LHCN-M2 (cell line): ENCODE results near the gene MAGED2. TPM values are rescaled to one million over a fixed set of nuclear protein-coding genes. Genes with fewer than 3 reads are reported as not detected.
"Not testable (repeated sequence)": the region's sequence is repeated elsewhere in the genome, so short reads cannot be mapped to it uniquely, and the experiment has no call there.

Experiments used
- DNase-seq: peaks from one replicate; pipeline ENCODE4 v3.0.0-alpha.2; 2012; ENCODE audit warnings: low read depth
- total RNA-seq: library from RNA; depleted of rRNA; stranded (reverse); fragments of >200 nt; gene quantifications from 2 replicates; pipeline ENCODE4 v1.2.3, GENCODE V29; 2014; rRNA removed

Gene MAGED2
- total RNA-seq, 1 experiment from 2014 or later, result 171 TPM

DNA sequence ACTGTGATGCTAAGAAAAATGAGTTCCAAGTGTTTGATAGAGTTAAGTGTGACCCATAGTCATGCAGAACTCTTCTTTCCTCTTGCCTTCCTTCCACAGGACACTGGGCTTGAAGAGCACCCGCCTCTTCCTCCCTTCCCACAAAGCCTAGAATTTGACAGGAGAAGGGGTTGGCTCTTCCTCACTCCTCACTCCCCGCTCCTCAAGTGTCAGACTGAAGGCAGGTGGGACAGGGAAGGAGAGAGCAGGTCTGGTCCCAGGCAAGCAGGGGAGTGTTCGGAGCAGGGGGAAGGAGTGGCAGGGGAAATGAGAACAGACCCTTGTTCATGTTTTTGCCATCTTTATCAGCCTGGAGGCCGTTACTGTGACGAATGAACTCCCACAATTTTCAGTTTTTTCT lies 10.7 kb downstream of the MAGED2 start:
- no peak for DNase-seq

DNA sequence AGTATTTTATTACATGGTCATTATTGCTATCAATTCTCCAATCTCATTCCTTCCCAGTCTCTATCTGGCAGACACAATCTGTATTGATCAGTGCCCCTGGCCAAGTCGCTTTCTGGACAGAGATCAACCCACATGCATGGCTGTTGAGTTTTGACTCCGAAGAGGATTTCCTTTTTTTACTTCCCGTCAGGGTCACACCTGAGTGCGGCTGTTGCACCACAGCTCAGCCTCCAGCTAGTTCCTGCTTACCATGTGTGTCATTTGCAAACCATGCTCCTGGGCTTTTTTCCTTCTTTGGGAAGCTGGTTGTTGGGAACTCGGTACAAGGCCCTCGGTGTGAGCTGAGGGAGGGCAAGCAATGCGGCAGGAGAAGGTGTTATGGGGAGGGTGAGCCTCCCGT lies 11.7 kb downstream of the MAGED2 start:
- DNase-seq, result no peak

DNA sequence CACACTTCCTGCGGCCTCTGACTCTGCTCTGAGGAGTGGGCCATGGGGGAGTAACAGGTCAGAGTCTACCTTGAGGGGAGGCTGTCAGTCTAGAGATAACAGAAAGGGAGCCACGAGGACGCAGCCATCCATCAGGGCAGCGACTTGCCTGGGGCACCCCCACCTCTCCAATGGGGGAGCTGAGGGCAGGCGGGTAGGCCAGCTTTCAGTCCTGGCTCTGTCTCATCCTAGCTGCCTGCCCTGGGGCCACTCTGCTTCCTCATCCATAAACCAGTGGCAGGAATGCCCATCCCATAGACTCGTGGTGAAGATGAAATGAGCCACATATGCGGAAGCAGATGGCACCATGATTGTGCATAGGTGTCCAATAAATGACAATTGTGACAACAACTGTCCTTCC lies 13.2 kb downstream of the MAGED2 start:
- DNase-seq, result no peak

DNA sequence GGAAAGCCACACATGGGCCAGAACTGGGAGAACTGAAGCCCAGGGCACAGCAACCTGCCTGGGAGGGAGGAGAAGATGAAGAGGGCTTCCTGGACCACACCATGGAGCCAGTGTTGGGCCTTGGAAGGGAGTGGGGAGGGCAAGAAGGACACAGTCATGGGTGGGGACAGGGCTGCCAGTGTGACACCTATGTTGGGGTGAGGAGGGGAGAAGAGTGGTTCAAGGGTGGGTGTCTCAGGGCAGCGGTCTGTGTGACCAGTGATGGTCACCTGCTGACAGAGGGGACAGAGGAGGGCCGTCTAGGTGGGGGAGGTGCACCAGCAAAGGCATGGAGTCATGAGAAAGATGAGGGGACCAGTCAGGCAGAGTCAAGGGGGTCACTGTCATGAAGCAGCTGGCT lies 13.8 kb downstream of the MAGED2 start:
- no peak for DNase-seq

DNA sequence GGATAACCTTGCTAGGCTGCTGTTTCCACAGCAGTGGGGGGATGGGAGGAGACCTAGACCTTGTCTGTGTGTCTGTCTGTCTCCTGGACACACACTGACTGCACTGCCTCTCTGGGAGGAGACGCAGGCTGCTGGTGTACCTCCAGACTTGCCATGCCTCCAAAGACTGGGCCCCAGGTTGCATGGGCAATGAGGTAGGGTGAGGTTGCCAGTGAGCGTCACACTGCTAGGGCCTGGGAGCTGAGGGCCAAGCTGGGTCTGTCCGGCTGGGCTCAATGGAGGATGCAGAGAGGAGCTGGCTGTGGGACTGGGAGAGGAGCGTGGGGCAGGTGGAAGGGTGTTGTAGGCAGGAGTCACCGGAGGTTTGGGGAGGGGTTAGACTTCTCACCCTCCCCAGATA lies 16.6 kb downstream of the MAGED2 start:
- DNase-seq, result no peak

DNA sequence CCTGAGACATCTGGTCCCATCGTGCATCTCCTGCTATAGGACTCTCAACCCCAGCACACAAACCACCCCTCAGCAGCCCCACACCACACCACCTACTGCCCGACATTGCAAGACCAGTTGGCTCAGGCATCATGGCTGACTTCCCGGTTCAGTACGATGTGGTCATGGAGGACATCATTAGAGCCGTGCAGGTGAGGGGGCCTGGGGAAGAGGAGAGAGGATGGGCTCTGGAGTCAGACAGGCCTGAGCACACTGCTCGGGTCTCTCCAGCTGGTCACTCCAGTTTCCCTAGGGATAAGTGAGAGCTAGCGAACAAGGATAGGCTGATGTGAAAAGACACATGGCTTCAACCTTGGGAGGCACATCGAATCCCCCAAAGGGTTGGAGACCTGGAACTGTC lies 17.2 kb downstream of the MAGED2 start:
- no peak for DNase-seq

DNA sequence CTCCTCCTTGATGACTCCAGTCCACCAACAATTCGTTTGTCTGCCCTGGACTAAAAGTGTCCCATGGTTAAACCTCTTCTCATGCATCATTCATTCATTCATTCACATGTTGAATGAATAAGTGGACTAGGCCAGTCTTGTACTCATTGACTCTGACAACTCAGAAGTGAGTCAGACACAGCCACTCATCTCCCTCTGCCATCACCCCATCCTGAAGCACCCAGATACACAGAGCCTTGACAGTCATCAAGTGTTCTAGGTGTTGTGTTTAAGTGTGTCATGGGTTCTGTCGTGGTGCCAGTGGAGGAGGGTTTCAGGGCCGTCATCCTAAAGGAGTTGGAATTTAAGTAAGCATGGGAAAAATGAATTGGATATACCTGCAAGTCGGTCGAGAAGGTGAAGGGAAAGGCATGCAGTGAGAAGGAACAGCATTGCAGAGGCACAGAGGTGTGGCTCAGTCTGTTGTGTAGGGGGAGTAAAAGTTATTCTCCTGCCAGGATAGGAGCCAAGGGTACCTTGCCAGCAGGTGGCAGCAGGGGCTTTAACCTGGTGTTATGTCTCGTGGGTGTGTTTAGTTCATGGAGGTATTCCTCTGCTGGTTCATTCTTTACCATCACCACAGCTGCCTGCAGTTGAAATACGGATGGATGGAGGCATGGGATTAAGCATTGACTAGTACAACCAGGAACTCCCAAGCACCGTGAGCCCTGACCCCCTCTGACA lies 18.3 kb downstream of the MAGED2 start:
- no peak for DNase-seq

DNA sequence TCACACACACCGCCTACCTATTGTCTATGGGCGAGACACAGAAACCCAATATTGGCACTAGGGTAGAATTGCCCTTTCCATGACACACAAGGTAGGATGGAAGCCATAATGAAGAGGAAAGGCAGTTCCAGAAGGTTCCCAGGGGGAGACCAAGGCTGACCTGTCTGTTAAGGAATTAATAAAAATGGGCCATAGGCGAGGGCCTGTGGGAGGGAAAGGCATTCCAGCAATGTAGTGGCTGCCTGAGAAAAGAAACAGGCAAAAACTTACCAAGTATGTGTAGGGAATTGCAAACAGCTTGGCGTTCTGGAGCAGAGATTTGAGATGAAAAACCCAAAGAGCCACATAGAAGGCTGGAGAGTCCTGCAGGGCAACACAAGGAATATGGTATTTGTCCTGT lies 19.1 kb downstream of the MAGED2 start:
- DNase-seq, result no peak

DNA sequence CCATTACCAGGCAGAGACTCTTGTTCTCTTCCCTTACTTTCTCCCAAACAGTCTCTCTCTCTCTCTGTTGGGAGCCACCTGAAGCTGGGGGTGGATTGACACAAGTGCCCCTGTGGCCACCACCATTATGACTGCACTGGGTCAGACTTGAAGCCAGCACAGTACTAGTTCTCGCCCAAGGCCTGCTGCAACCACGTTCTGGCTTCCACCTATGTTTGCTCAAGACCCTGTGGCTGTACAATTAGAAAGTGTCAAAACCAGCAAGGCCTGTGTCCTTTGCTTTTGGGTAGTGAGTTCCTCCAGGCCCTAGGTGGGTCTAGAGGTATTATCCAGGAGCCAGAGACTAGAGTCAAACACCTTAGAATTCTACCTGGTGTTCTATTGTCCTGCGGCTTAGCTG lies 31.0 kb downstream of the MAGED2 start:
- no peak for DNase-seq

DNA sequence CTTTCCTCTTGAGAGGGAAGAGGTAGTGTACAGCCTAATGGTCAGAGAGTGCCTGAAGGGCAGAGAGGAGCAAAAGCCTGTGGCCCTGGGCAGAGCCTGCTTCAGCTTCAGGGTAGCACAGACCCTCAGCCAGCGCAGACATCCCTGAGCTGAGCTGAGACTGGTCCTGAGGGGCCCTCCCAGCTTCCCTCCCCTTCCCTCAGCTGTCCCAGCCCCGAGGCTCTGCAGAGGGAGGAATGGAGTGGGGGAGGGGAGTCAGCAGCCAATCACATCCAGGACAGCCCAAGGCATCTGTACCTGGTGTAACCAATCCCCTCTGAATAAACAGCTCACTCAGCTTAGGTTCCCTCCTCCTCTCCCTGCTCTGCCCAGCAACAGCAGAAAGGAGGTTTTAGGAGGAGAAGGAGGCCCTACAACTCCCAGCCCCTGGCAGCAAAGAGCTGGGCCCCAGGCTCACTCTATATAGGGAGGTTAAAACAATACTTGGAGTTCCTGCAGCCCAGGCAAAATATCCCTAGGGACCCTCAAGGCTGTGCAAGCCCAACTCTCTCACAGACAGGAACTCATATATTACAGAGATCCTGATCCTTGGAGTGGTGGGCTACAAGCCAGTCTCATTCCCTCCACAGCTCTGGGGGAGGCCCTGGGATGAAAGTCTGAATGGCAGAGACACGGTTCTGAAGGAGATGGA lies 33.8 kb downstream of the MAGED2 start:
- DNase-seq, result not testable (repeated sequence)

DNA sequence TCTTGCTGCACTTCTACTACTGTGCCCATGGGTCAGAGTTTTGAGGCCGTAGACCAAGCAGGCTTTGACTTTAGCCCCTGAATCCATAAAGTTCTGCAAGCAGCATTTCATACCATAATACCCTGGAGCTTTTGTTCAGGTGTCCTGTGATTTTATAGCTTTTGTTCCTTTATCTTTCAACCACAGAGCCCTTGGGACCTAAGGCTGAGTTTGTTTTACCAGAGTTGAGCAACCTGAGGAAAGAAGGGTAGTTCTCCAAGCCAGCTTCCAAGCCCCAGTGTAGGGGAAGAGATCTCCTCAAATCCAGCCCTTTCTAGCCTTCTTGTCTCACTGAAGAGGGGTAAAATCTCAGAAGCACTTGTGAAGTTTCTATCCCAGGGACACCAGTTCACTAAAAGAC lies 35.1 kb downstream of the MAGED2 start:
- no peak for DNase-seq

DNA sequence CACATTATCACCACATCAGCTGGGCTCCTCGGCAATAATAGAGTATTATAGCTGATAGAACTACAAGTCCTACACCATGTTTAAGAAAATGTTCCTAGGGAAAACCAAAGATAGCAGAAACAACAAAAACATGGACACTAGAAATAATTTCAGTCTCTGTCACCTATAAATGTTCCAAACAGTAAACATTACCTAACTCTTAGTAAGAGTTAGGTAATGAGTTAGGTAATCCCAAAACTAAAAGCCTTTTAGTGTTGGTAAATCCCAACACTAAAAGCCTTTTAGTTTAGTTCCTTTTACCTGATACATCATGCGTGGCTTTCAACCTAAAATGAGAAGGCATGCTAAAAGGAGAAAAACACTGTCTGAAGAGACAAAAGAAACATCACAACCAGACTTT lies 35.5 kb downstream of the MAGED2 start:
- no peak for DNase-seq

DNA sequence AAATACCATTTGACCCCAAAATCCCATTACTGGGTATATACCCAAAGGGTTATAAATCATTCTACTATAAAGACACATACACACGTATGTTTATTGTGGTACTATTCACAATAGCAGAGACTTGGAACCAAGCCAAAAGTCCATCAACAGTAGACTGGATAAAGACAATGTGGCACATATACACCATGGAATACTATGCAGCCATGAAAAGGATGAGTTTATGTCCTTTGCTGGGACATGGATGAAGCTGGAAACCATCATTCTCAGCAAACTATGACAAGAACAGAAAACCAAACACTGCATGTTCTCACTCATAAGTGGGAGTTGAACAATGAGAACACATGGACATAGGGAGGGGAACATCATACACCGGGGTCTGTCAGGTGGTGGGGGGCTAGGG lies 40.2 kb downstream of the MAGED2 start:
- DNase-seq, result not testable (repeated sequence)

DNA sequence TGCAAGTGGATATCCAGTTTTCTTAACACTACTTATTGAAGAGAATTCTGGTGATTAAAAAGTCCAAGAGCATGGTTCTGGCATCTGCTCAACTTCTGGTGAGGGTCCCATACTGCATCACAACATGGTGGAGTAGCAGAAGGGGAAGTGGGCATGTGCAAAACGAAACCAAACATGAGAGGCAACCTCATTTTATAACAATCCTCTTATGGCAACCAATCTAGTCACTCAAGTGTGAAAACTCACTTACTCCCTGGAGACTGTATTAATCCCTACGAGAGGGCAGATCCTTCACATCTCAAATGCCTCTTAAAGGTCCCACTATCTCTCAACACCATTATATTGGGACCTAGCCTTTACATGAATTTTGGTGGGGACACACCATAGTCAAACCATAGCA lies 57.7 kb downstream of the MAGED2 start:
- DNase-seq, result no peak

Other genes starting within 250 kb of the MAGED2 start
- gene ITIH6, start 9.5 kb upstream of the MAGED2 start, total RNA-seq, result not detected in 2 replicates
- gene TRO, start 113.1 kb downstream of the MAGED2 start, total RNA-seq, result 21.3 and 21.5 TPM in 2 replicates
- gene PFKFB1, start 186.4 kb downstream of the MAGED2 start, total RNA-seq, result 0.26 TPM in 1 of 2 replicates, not detected in the other
- gene APEX2, start 192.6 kb downstream of the MAGED2 start, total RNA-seq, result 19.1 and 19.2 TPM in 2 replicates
- gene ALAS2, start 223.2 kb downstream of the MAGED2 start, total RNA-seq, result not detected in 2 replicates